ENCODE measurements around the gene HERC6.
"Not testable (repeated sequence)": the region's sequence is repeated elsewhere in the genome, so short reads cannot be mapped to it uniquely, and the experiment has no call there.

Gene HERC6

GRCh38 chr4:88448211-88448765, 69.6 kb downstream of the HERC6 start:
- not testable (repeated sequence) for H3K4me1 ChIP-seq (ENCODE audit: insufficient read depth, low read length); H3K36me3 ChIP-seq (ENCODE audit: insufficient read depth, low read depth, low read length)

DNA sequence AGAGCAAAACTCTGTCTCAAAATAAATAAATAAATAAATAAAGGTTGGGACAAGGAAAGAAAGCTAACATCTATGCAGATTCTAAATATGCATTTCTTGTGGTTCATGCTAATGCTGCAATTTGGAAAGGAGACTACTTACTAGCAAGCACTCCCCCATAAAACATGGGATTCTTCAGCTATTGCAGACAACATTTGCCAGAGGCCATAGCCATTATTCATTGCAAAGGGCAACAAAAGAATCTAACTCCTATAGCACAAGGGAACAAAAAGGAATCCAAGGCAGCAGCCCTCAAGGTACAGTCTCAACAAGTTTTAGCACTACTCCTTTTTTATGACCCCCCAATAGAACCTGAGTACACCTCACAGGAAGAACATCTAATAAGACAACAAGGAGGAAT, 70.2 kb downstream of the HERC6 start:
- no peak overlapping the region for H3K4me3 ChIP-seq (ENCODE audit: low read length)
- H3K9me3 ChIP-seq (ENCODE audit: insufficient read depth, low read depth, low read length): peaks cover 4% of the 10 kb centered on the region; the same call in 1 of the 2 replicates
- H3K4me1 ChIP-seq (ENCODE audit: insufficient read depth, low read length): peaks cover 5% of the 10 kb centered on the region; the same call in 1 of the 2 replicates
- H3K36me3 ChIP-seq (ENCODE audit: insufficient read depth, low read depth, low read length): no peaks in the 10 kb centered on the region
- H3K27me3 ChIP-seq (ENCODE audit: insufficient read depth, low read length): no peaks in the 10 kb centered on the region
- H3K27ac ChIP-seq (ENCODE audit: low read length): no peak overlapping the region
- H3K9ac ChIP-seq (ENCODE audit: low read depth, low read length): no peak overlapping the region

More at GRCh38 chr4:88448211-88448765, 69.6 kb downstream of the HERC6 start:
- not testable (repeated sequence) for H3K27me3 ChIP-seq (ENCODE audit: insufficient read depth, low read length); H3K9me3 ChIP-seq (ENCODE audit: insufficient read depth, low read depth, low read length); H3K9ac ChIP-seq (ENCODE audit: low read depth, low read length); H3K4me3 ChIP-seq (ENCODE audit: low read length); H3K27ac ChIP-seq (ENCODE audit: low read length)

DNA sequence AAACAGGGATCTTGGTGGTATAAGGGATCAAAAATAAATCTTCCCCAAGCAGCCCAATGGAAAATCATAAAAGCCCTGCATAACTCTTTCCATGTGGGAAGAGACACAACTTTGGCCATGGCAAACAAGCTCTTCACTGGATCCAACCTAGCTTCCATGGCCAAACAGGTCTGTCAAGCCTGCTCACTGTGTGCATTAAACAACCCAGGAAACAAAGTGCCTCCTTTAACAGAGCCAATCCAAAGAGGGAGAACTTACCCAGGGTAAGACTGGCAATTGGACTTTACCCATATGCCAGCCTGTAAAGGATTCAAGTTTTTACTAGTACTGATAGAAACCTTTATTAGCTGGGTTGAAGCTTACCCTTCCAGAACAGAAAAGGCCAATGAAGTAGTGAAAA, 70.6 kb downstream of the HERC6 start:
- no peak overlapping the region for H3K27ac ChIP-seq (ENCODE audit: low read length)
- peaks cover 4% of the 10 kb centered on the region; the same call in 1 of the 2 replicates for H3K9me3 ChIP-seq (ENCODE audit: insufficient read depth, low read depth, low read length)
- H3K9ac ChIP-seq (ENCODE audit: low read depth, low read length): no peak overlapping the region
- H3K4me1 ChIP-seq (ENCODE audit: insufficient read depth, low read length): peaks cover 5% of the 10 kb centered on the region; the same call in 1 of the 2 replicates
- H3K36me3 ChIP-seq (ENCODE audit: insufficient read depth, low read depth, low read length): no peaks in the 10 kb centered on the region
- no peak overlapping the region for H3K4me3 ChIP-seq (ENCODE audit: low read length)
- no peaks in the 10 kb centered on the region for H3K27me3 ChIP-seq (ENCODE audit: insufficient read depth, low read length)

- H3K9me3 ChIP-seq (ENCODE audit: insufficient read depth, low read depth, low read length): peaks cover 4% of the 10 kb centered on the region; the same call in 1 of the 2 replicates
- no peaks in the 10 kb centered on the region for H3K27me3 ChIP-seq (ENCODE audit: insufficient read depth, low read length)
- peaks cover 5% of the 10 kb centered on the region; the same call in 1 of the 2 replicates for H3K4me1 ChIP-seq (ENCODE audit: insufficient read depth, low read length)
- no peaks in the 10 kb centered on the region for H3K36me3 ChIP-seq (ENCODE audit: insufficient read depth, low read depth, low read length)
- no peak overlapping the region for H3K4me3 ChIP-seq (ENCODE audit: low read length)
- H3K9ac ChIP-seq (ENCODE audit: low read depth, low read length): no peak overlapping the region
- no peak overlapping the region for H3K27ac ChIP-seq (ENCODE audit: low read length)
Measured at GRCh38 chr4:88451205-88451604, 72.6 kb downstream of the HERC6 start.

- Histone ChIP-seq H3K9ac (ENCODE audit: low read depth, low read length) (no peak overlapping the region), H3K4me1 (ENCODE audit: insufficient read depth, low read length) (peaks cover 5% of the 10 kb centered on the region), H3K27me3 (ENCODE audit: insufficient read depth, low read length) (peaks cover 9% of the 10 kb centered on the region), H3K36me3 (ENCODE audit: insufficient read depth, low read depth, low read length) (no peaks in the 10 kb centered on the region), H3K9me3 (ENCODE audit: insufficient read depth, low read depth, low read length) (peaks cover 4% of the 10 kb centered on the region; the same call in 1 of the 2 replicates), H3K27ac (ENCODE audit: low read length) (no peak overlapping the region), H3K4me3 (ENCODE audit: low read length) (no peak overlapping the region)
Measured at GRCh38 chr4:88452912-88453311, 74.3 kb downstream of the HERC6 start.

- Histone ChIP-seq H3K4me1 (ENCODE audit: insufficient read depth, low read length) (no peaks in the 10 kb centered on the region; the same call in 1 of the 2 replicates), H3K27ac (ENCODE audit: low read length) (no peak within 1 kb of the TSS), H3K9me3 (ENCODE audit: insufficient read depth, low read depth, low read length) (peaks cover 4% of the 10 kb centered on the region; the same call in 1 of the 2 replicates), H3K36me3 (ENCODE audit: insufficient read depth, low read depth, low read length) (no peaks in the 10 kb centered on the region), H3K4me3 (ENCODE audit: low read length) (peak within 1 kb of the TSS; percentile 74), H3K27me3 (ENCODE audit: insufficient read depth, low read length) (peaks cover 27% of the 10 kb centered on the region), H3K9ac (ENCODE audit: low read depth, low read length) (peak within 1 kb of the TSS; percentile 42; the same call in 1 of the 2 replicates)
Measured at GRCh38 chr4:88456670-88457306, 78.1 kb downstream of the HERC6 start, which contains the start of gene HERC5. HERC5 (plus strand) TSS chr4:88457119; CDS start chr4:88457270, 151 bp downstream.

GRCh38 chr4:88457307-88458103, 78.9 kb downstream of the HERC6 start:
- H3K9ac ChIP-seq (ENCODE audit: low read depth, low read length): peak overlapping the region; percentile 42; the same call in 1 of the 2 replicates
- H3K27me3 ChIP-seq (ENCODE audit: insufficient read depth, low read length): peaks cover 27% of the 10 kb centered on the region
- no peaks in the 10 kb centered on the region; the same call in 1 of the 2 replicates for H3K4me1 ChIP-seq (ENCODE audit: insufficient read depth, low read length)
- H3K9me3 ChIP-seq (ENCODE audit: insufficient read depth, low read depth, low read length): peaks cover 4% of the 10 kb centered on the region; the same call in 1 of the 2 replicates
- no peak overlapping the region for H3K27ac ChIP-seq (ENCODE audit: low read length)
- H3K4me3 ChIP-seq (ENCODE audit: low read length): peak overlapping the region; percentile 74
- peaks cover 5% of the 10 kb centered on the region; the same call in 1 of the 2 replicates for H3K36me3 ChIP-seq (ENCODE audit: insufficient read depth, low read depth, low read length)

- Histone ChIP-seq H3K4me1 (ENCODE audit: insufficient read depth, low read length) (no peaks in the 10 kb centered on the region; the same call in 1 of the 2 replicates), H3K4me3 (ENCODE audit: low read length) (peak overlapping the region; percentile 74), H3K9ac (ENCODE audit: low read depth, low read length) (no peak overlapping the region; the same call in 1 of the 2 replicates), H3K9me3 (ENCODE audit: insufficient read depth, low read depth, low read length) (0 out of 2 replicates have a peak, but pooled peaks cover under 1% of the 10 kb centered on the region), H3K27ac (ENCODE audit: low read length) (no peak overlapping the region), H3K27me3 (ENCODE audit: insufficient read depth, low read length) (peaks cover 27% of the 10 kb centered on the region), H3K36me3 (ENCODE audit: insufficient read depth, low read depth, low read length) (peaks cover 5% of the 10 kb centered on the region; the same call in 1 of the 2 replicates)
Measured at GRCh38 chr4:88458104-88458740, 79.6 kb downstream of the HERC6 start.

DNA sequence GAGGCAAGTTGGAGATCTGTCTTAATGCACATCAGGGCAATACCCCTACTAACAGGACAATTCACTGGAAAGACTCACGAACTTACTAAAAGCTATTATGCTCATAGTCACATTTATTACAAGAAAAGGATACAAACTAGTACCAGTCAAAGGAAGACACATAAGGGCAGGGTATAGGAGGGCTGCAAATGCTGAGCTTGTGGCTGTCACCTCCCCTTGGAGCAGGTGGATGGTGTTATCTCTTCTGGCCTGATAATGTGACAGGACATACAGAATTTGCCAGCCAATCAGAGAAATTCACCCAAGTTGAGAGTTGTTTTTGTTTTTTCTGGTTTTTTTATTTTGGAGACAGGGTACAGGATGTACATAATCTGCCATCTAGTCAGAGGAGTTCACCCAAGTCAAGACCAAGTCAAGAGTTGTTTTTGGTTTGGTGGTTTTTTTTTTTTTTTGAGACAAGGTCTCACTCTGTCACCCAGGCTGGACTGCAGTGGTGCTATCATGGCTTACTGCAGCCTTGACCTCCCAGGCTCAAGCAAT, 87.1 kb downstream of the HERC6 start:
- H3K4me1 ChIP-seq (ENCODE audit: insufficient read depth, low read length): no peaks in the 10 kb centered on the region; the same call in 1 of the 2 replicates
- H3K27ac ChIP-seq (ENCODE audit: low read length): no peak overlapping the region
- peaks cover 31% of the 10 kb centered on the region for H3K36me3 ChIP-seq (ENCODE audit: insufficient read depth, low read depth, low read length)
- H3K4me3 ChIP-seq (ENCODE audit: low read length): no peak overlapping the region
- no peaks in the 10 kb centered on the region for H3K9me3 ChIP-seq (ENCODE audit: insufficient read depth, low read depth, low read length)
- H3K9ac ChIP-seq (ENCODE audit: low read depth, low read length): no peak overlapping the region
- H3K27me3 ChIP-seq (ENCODE audit: insufficient read depth, low read length): no peaks in the 10 kb centered on the region

- Histone ChIP-seq H3K27me3 (ENCODE audit: insufficient read depth, low read length) (no peaks in the 10 kb centered on the region), H3K27ac (ENCODE audit: low read length) (no peak overlapping the region), H3K9ac (ENCODE audit: low read depth, low read length) (no peak overlapping the region), H3K4me3 (ENCODE audit: low read length) (no peak overlapping the region), H3K36me3 (ENCODE audit: insufficient read depth, low read depth, low read length) (peaks cover 28% of the 10 kb centered on the region), H3K4me1 (ENCODE audit: insufficient read depth, low read length) (no peaks in the 10 kb centered on the region; the same call in 1 of the 2 replicates), H3K9me3 (ENCODE audit: insufficient read depth, low read depth, low read length) (no peaks in the 10 kb centered on the region)
Measured at GRCh38 chr4:88467392-88467791, 88.7 kb downstream of the HERC6 start.

Measured in iPS-20b (cell line).